Mesenchymal stem cell (in vitro differentiated cells and primary cell): ENCODE measurements around the gene LEMD1.
A peak's percentile ranks its signal among the peaks of the same experiment; 100 is the strongest.

Experiments
- DNase-seq: peaks from one replicate; pipeline ENCODE4 v3.0.0-alpha.2; 2013
- H2AFZ ChIP-seq: one replicate; pipeline ENCODE4 v1.6.1; 2013; ENCODE audit warnings: low read depth, mild to moderate bottlenecking, control low read depth, inconsistent platforms, low read length, moderate library complexity
- H2AK5ac ChIP-seq: 2 replicates; pipeline ENCODE4 v1.6.1; 2013; ENCODE audit warnings: low read length, moderate library complexity, mild to moderate bottlenecking, inconsistent platforms; ENCODE audit not compliant: severe bottlenecking
- H2BK120ac ChIP-seq: one replicate; pipeline ENCODE4 v1.6.1; 2013; ENCODE audit warnings: low read depth, mild to moderate bottlenecking, inconsistent platforms, low read length, moderate library complexity
- H2BK12ac ChIP-seq, 2 experiments: one replicate each; pipeline ENCODE4 v1.6.1; 2013; ENCODE audit warnings: inconsistent platforms in 2 of 2, low read length in 2 of 2, mild to moderate bottlenecking in 2 of 2, moderate library complexity in 2 of 2, control low read depth in 1 of 2
- H2BK15ac ChIP-seq: one replicate; pipeline ENCODE4 v1.6.1; 2013; ENCODE audit warnings: mild to moderate bottlenecking, low read depth, inconsistent platforms; ENCODE audit not compliant: poor library complexity, severe bottlenecking
- H2BK5ac ChIP-seq: 2 replicates; pipeline ENCODE4 v1.6.1; 2013; ENCODE audit warnings: low read depth, mild to moderate bottlenecking, low read length, control low read depth, inconsistent platforms; ENCODE audit not compliant: poor library complexity, severe bottlenecking
- H3K14ac ChIP-seq, 2 experiments: one replicate each; pipeline ENCODE4 v1.6.1; 2013; ENCODE audit warnings: inconsistent platforms in 2 of 2, low read length in 2 of 2, control low read depth in 1 of 2, mild to moderate bottlenecking in 1 of 2, moderate library complexity in 1 of 2
- H3K18ac ChIP-seq, 2 experiments: one replicate each; pipeline ENCODE4 v1.6.1; 2013; ENCODE audit warnings: inconsistent platforms in 2 of 2, low read length in 2 of 2, control low read depth in 1 of 2, low read depth in 1 of 2, mild to moderate bottlenecking in 1 of 2
- H3K23ac ChIP-seq, 2 experiments: one replicate each; pipeline ENCODE4 v1.6.1; 2013; ENCODE audit warnings: inconsistent platforms in 2 of 2, low read length in 2 of 2, mild to moderate bottlenecking in 2 of 2, moderate library complexity in 2 of 2, control low read depth in 1 of 2
- H3K27ac ChIP-seq: 2 replicates; pipeline ENCODE4 v1.5.1; 2013; ENCODE audit warnings: mild to moderate bottlenecking, moderate library complexity, low read length, control low read depth, inconsistent platforms; ENCODE audit not compliant: poor library complexity, severe bottlenecking
- H3K27me3 ChIP-seq, 2 experiments: 2 replicates each; pipeline versions ENCODE4 v1.6.1 to v1.7.0; 2013; ENCODE audit warnings: low read length in 2 of 2, mild to moderate bottlenecking in 2 of 2, moderate library complexity in 2 of 2, control low read depth in 1 of 2, inconsistent platforms in 1 of 2; ENCODE audit not compliant: control insufficient read depth in 1 of 2, insufficient read depth in 1 of 2
- H3K36me3 ChIP-seq, 2 experiments: 2 replicates each; pipeline versions ENCODE4 v1.6.1 to v1.7.0; 2013; ENCODE audit warnings: low read length in 2 of 2, control low read depth in 1 of 2, inconsistent platforms in 1 of 2, low read depth in 1 of 2, mild to moderate bottlenecking in 1 of 2; ENCODE audit not compliant: insufficient read depth in 2 of 2, control insufficient read depth in 1 of 2
- H3K4ac ChIP-seq, 2 experiments: one replicate each; pipeline ENCODE4 v1.6.1; 2013; ENCODE audit warnings: inconsistent platforms in 2 of 2, low read length in 2 of 2, mild to moderate bottlenecking in 2 of 2, moderate library complexity in 2 of 2, control low read depth in 1 of 2, low read depth in 1 of 2
- H3K4me1 ChIP-seq: 2 replicates; pipeline ENCODE4 v1.6.1; 2013; ENCODE audit warnings: low read depth, low read length, control low read depth; ENCODE audit not compliant: control insufficient read depth, insufficient read depth
- H3K4me2 ChIP-seq: 2 replicates; pipeline ENCODE4 v1.6.1; 2013; ENCODE audit warnings: low read length, mild to moderate bottlenecking, inconsistent platforms; ENCODE audit not compliant: poor library complexity, severe bottlenecking
- H3K4me3 ChIP-seq, 2 experiments: 2 replicates each; pipeline versions ENCODE4 v1.5.1 to v1.7.0; 2013; ENCODE audit warnings: low read length in 2 of 2, mild to moderate bottlenecking in 2 of 2, control low read depth in 1 of 2, low read depth in 1 of 2; ENCODE audit not compliant: insufficient read depth in 1 of 2
- H3K79me1 ChIP-seq: replicated peaks from 2 replicates; pipeline ENCODE4 v1.6.1; 2013; ENCODE audit warnings: mild to moderate bottlenecking, control low read depth, low read length, inconsistent platforms; ENCODE audit not compliant: poor library complexity, severe bottlenecking
- H3K9ac ChIP-seq: 2 replicates; pipeline ENCODE4 v1.7.0; 2013; ENCODE audit warnings: mild to moderate bottlenecking, low read length, moderate library complexity
- H3K9me3 ChIP-seq: 2 replicates; pipeline ENCODE4 v1.7.0; 2013; ENCODE audit warnings: mild to moderate bottlenecking, low read length; ENCODE audit not compliant: control insufficient read depth
- H4K8ac ChIP-seq: one replicate; pipeline ENCODE4 v1.6.1; 2013; ENCODE audit warnings: inconsistent platforms, mild to moderate bottlenecking, low read length, moderate library complexity
- H4K91ac ChIP-seq: one replicate; pipeline ENCODE4 v1.6.1; 2013; ENCODE audit warnings: mild to moderate bottlenecking, low read length, inconsistent platforms
- WGBS: methylation state at CpG from one replicate; pipeline ENCODE4 v1.1.7; 2013; ENCODE audit warnings: mixed read lengths; 5-methylcytosine and 5-hydroxymethylcytosine counted together

LEMD1 gene

DNA sequence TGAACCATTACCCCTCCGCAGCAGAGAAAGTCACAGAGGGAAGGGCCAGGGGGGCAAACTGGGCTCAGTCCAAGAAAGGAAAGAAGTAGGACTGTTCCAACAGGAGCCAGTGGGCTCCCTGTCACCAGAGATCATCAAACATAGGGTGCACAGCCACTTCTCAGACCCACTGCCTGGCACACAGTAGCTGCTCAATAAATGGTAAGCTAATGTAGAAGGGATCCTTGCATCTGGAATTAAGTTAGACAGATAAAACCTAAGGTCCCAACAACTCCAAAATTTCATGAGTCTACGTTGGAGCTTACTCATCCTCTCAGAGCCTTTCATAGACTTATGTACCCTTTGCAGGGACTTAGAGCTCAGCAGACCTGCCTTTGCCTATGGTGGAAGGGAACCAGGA is 30.5 kb upstream of the LEMD1 start:
- H3K23ac ChIP-seq = no peak overlapping the region
- 60% methylated on average over 2 of the region's 2 CpGs for WGBS
- no peaks in the 10 kb centered on the region for H3K79me1 ChIP-seq
- H2AK5ac ChIP-seq = no peak overlapping the region
- no peak overlapping the region for H3K4ac ChIP-seq
- H3K36me3 ChIP-seq = no peaks in the 10 kb centered on the region
- H4K8ac ChIP-seq = no peak overlapping the region
- no peak overlapping the region for H3K4me3 ChIP-seq
- H3K9ac ChIP-seq = no peak overlapping the region
- H3K4me2 ChIP-seq = no peak overlapping the region
- H2AFZ ChIP-seq = no peak overlapping the region
- H4K91ac ChIP-seq = no peak overlapping the region
- no peak for DNase-seq
- H3K27me3 ChIP-seq = peaks cover 70 to 72% of the 10 kb centered on the region in 2 experiments
- peaks cover 29% of the 10 kb centered on the region for H3K4me1 ChIP-seq
- H3K27ac ChIP-seq = no peak overlapping the region
- no peak overlapping the region for H2BK5ac ChIP-seq
- no peaks in the 10 kb centered on the region for H3K9me3 ChIP-seq
- H2BK120ac ChIP-seq = no peak overlapping the region
- H2BK12ac ChIP-seq = no peak overlapping the region
- H3K14ac ChIP-seq = no peak overlapping the region
- no peak overlapping the region for H2BK15ac ChIP-seq
- no peak overlapping the region for H3K18ac ChIP-seq

DNA sequence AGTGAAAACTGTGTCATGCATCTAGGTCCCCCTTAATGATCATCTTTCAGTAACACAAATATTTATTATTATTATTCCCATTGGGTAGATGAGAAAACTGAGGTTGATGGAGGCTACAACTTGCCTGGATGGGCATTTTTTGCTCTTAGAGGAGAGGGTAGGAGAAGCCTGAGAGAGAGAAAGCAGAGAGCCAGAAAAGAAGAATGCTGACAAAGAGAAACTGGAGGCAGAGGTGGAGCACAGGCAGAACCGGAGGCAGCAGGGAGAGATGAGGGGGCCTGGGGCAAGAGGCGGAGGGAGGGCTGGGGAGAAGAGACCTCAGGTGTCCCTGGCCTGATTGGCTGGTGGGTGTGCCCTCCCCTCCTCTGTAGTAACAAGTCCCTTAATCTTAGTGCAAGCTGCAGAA is 29.9 kb upstream of the LEMD1 start:
- no peak overlapping the region for H2BK15ac ChIP-seq

DNA sequence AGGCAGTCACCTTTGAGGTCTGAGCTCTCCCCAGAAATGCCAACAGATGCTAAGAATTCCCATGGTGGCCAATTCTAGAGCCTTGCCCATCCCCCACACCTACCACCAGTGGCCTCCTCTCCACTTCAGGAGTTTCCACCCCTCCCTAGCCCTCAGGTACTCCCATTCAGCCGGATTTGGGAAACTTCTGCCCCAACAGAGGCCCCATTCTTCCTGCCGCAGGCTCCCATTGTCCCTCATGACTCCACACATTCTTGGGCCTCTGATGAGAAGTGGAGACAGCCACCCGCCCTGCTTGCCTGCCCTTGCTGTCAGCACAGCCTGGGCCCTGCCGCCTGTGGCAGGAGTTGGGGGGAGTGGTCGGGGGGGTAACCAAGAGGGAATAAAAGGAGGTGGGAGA is 29.3 kb upstream of the LEMD1 start:
- H3K4me2 ChIP-seq = no peak overlapping the region
- H3K14ac ChIP-seq = no peak overlapping the region
- no peaks in the 10 kb centered on the region for H3K36me3 ChIP-seq
- H3K9me3 ChIP-seq = no peaks in the 10 kb centered on the region
- 50% methylated on average over 5 of the region's 5 CpGs for WGBS
- H3K4me3 ChIP-seq = no peak overlapping the region
- peaks cover 69 to 73% of the 10 kb centered on the region in 2 experiments for H3K27me3 ChIP-seq
- no peak overlapping the region for H4K8ac ChIP-seq
- H2AFZ ChIP-seq = no peak overlapping the region
- H2AK5ac ChIP-seq = no peak overlapping the region
- no peak overlapping the region for H2BK120ac ChIP-seq
- H3K27ac ChIP-seq = no peak overlapping the region
- H3K79me1 ChIP-seq = no peaks in the 10 kb centered on the region
- H3K23ac ChIP-seq = no peak overlapping the region
- no peak overlapping the region for H2BK5ac ChIP-seq
- no peak overlapping the region for H2BK15ac ChIP-seq
- H4K91ac ChIP-seq = no peak overlapping the region
- no peak overlapping the region for H3K9ac ChIP-seq
- no peak overlapping the region for H3K4ac ChIP-seq
- no peak overlapping the region for H2BK12ac ChIP-seq
- DNase-seq = no peak
- H3K18ac ChIP-seq = no peak overlapping the region
- peaks cover 19% of the 10 kb centered on the region for H3K4me1 ChIP-seq

More for the DNA sequence above, 29.9 kb upstream of the LEMD1 start:
- Histone ChIP-seq H3K18ac (no peak overlapping the region), H3K23ac (no peak overlapping the region), H3K4me3 (no peak overlapping the region), H3K27ac (no peak overlapping the region), H2BK120ac (no peak overlapping the region), H3K14ac (no peak overlapping the region), H3K4ac (no peak overlapping the region), H2BK5ac (no peak overlapping the region), H4K91ac (no peak overlapping the region), H3K36me3 (no peaks in the 10 kb centered on the region), H3K4me2 (no peak overlapping the region), H3K79me1 (no peaks in the 10 kb centered on the region), H3K9ac (no peak overlapping the region), H4K8ac (no peak overlapping the region), H3K27me3 (peaks cover 73% of the 10 kb centered on the region in 2 experiments), H2BK12ac (no peak overlapping the region), H3K4me1 (peaks cover 25% of the 10 kb centered on the region), H2AK5ac (no peak overlapping the region), H3K9me3 (no peaks in the 10 kb centered on the region), H2AFZ (no peak overlapping the region)
- 39% methylated on average over 2 of the region's 2 CpGs for WGBS
- DNase-seq = no peak

DNA sequence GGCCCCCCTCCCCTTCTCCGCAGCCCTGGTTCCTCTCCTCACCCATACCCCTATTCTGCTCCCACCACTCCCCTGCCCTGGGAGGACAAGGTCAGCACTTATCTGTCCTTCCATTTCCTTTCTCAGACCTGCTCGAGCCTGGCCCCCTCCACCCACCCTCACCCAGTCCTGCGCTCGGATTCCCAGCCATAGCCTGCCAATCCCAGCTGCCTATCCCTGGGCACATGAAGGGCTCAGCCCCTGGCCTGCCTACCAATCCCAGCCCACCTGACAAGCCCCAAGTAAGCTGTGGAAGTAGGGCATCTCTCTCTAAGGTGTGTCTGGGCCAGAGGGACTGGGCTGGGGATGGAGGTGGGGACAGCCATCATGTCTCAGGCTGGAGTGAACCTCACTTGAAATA is 28.6 kb upstream of the LEMD1 start:
- Histone ChIP-seq H3K27me3 (peaks cover 67 to 70% of the 10 kb centered on the region in 2 experiments), H3K18ac (no peak overlapping the region), H3K36me3 (no peaks in the 10 kb centered on the region), H2AK5ac (no peak overlapping the region), H3K9ac (no peak overlapping the region), H3K4ac (no peak overlapping the region), H3K4me2 (peak overlapping the region; percentile 29), H3K79me1 (no peaks in the 10 kb centered on the region), H3K27ac (no peak overlapping the region), H3K4me1 (peaks cover 16% of the 10 kb centered on the region), H2BK5ac (no peak overlapping the region), H4K8ac (no peak overlapping the region), H3K23ac (no peak overlapping the region), H2AFZ (no peak overlapping the region), H3K14ac (no peak overlapping the region), H2BK15ac (no peak overlapping the region), H2BK120ac (no peak overlapping the region), H3K9me3 (no peaks in the 10 kb centered on the region), H4K91ac (no peak overlapping the region), H3K4me3 (no peak overlapping the region), H2BK12ac (no peak overlapping the region)
- WGBS = 11% methylated on average over 4 of the region's 4 CpGs
- no peak for DNase-seq
